ENCODE measurements around the gene FRY.

FRY gene

GRCh38 chr13:32266130-32266529 lies 234.6 kb downstream of the FRY start:
- POLR2A ChIA-PET (ENCODE audit: low non-redundant PET) = no interaction called here
- CTCF ChIA-PET = interaction anchor here (0.5 kb wide), 1 partner anchor 321 kb away, joined by 3 read pairs; no protein-coding TSS in a partner anchor
- no peak overlapping the region for H3K27ac ChIP-seq
- no peak for TF ChIP-seq CTCF (conservative IDR thresholded peaks at IDR 0.05; ENCODE audit: low read depth)
- DNase-seq (ENCODE audit: low spot score) = no peak

- POLR2A ChIA-PET (ENCODE audit: low non-redundant PET) = no interaction called here
- CTCF ChIA-PET = interaction anchor here (0.6 to 1.3 kb wide), 9 partner anchors 13 to 1789 kb away, joined by 3 to 10 read pairs (median 3); no protein-coding TSS in a partner anchor
- no peak overlapping the region for H3K27ac ChIP-seq
Observed at GRCh38 chr13:32267836-32268439, 236.4 kb downstream of the FRY start.

GRCh38 chr13:32272021-32272683 lies 240.6 kb downstream of the FRY start:
- TF ChIP-seq CTCF (conservative IDR thresholded peaks at IDR 0.05; ENCODE audit: low read depth) = no peak
- no peak overlapping the region for H3K27ac ChIP-seq
- POLR2A ChIA-PET (ENCODE audit: low non-redundant PET) = no interaction called here
- CTCF ChIA-PET = interaction anchor here (0.8 kb wide), 1 partner anchor 18 kb away, joined by 3 read pairs; no protein-coding TSS in a partner anchor
- no peak for DNase-seq (ENCODE audit: low spot score)

More at GRCh38 chr13:32267836-32268439, 236.4 kb downstream of the FRY start:
- DNase-seq (ENCODE audit: low spot score) = peak; percentile 55
- peak; percentile 39 for TF ChIP-seq CTCF (conservative IDR thresholded peaks at IDR 0.05; ENCODE audit: low read depth)

GRCh38 chr13:32277839-32278238 lies 246.3 kb downstream of the FRY start:
- CTCF ChIA-PET = no interaction called here
- POLR2A ChIA-PET (ENCODE audit: low non-redundant PET) = no interaction called here
- no peak for DNase-seq (ENCODE audit: low spot score)
- H3K27ac ChIP-seq = no peak overlapping the region
- no peak for TF ChIP-seq CTCF (conservative IDR thresholded peaks at IDR 0.05; ENCODE audit: low read depth)

GRCh38 chr13:32278426-32278825 lies 246.9 kb downstream of the FRY start:
- no peak for TF ChIP-seq CTCF (conservative IDR thresholded peaks at IDR 0.05; ENCODE audit: low read depth)
- ChIA-PET POLR2A (ENCODE audit: low non-redundant PET) (no interaction called here), CTCF (no interaction called here)
- no peak for DNase-seq (ENCODE audit: low spot score)
- no peak overlapping the region for H3K27ac ChIP-seq

GRCh38 chr13:32281096-32281495 lies 249.5 kb downstream of the FRY start:
- POLR2A ChIA-PET (ENCODE audit: low non-redundant PET) = no interaction called here
- no peak for TF ChIP-seq CTCF (conservative IDR thresholded peaks at IDR 0.05; ENCODE audit: low read depth)
- H3K27ac ChIP-seq = no peak overlapping the region
- CTCF ChIA-PET = no interaction called here
- DNase-seq (ENCODE audit: low spot score) = no peak

Measured in RWPE1 (cell line).